WTC11 (cell line): ENCODE results near the gene ARHGAP26. TPM values are rescaled to one million over a fixed set of nuclear protein-coding genes. Genes with fewer than 3 reads are reported as not detected.

ENCODE experiments used
- ATAC-seq: fragments of 200-7000 bp; cut with Tn5 transposase; 2 replicates; pipeline ENCODE4 v1.10.0; 2021; ENCODE audit warnings: mild to moderate bottlenecking, moderate library complexity
- CTCF ChIA-PET: fragments of 300-600 bp; sonication (Branson Sonifier 250); formaldehyde crosslinking; loops from one replicate; lab custom pipeline; 2021; ENCODE audit warnings: antibody characterized with exemption; lab: Charles Lee
- POLR2A ChIA-PET: fragments of 350-600 bp; sonication (Branson Sonifier 250); formaldehyde crosslinking; loops from one replicate; lab custom pipeline; 2021; ENCODE audit warnings: antibody characterized with exemption; lab: Charles Lee
- DNase-seq: peaks from one replicate; pipeline ENCODE4 v3.0.0; 2021; ENCODE audit warnings: low spot score
- H3K27ac Mint-ChIP-seq: 2 replicates; pipeline ENCODE4 v1.8.0; 2021; ENCODE audit warnings: mixed read lengths
- H3K27me3 Mint-ChIP-seq: 2 replicates; pipeline ENCODE4 v1.8.0; 2021; ENCODE audit warnings: low read depth, mild to moderate bottlenecking, moderate library complexity, mixed read lengths
- H3K36me3 Mint-ChIP-seq: 2 replicates; pipeline ENCODE4 v1.8.0; 2021; ENCODE audit warnings: mixed read lengths
- H3K4me1 Mint-ChIP-seq: 2 replicates; pipeline ENCODE4 v1.8.0; 2022; ENCODE audit warnings: mixed read lengths
- H3K4me3 Mint-ChIP-seq: 2 replicates; pipeline ENCODE4 v1.8.0; 2021; ENCODE audit warnings: mild to moderate bottlenecking, moderate library complexity, mixed read lengths
- H3K9me3 Mint-ChIP-seq: 2 replicates; pipeline ENCODE4 v1.8.0; 2021; ENCODE audit warnings: mixed read lengths
- AFF4 ChIP-seq: sonication (generic); formaldehyde crosslinking; IDR thresholded peaks from 2 replicates; pipeline ENCODE4 v1.8.1; 2023; ENCODE audit warnings: mild to moderate bottlenecking, missing genetic modification reagents, borderline replicate concordance
- AR ChIP-seq: fragments of 250-450 bp; sonication (Bioruptor Pico); IDR thresholded peaks from 2 replicates; pipeline ENCODE4 v1.9.0; 2021; ENCODE audit warnings: mild to moderate bottlenecking
- FOXP4 ChIP-seq: sonication (generic); formaldehyde crosslinking; IDR thresholded peaks from 2 replicates; pipeline ENCODE4 v1.8.0; 2022; ENCODE audit warnings: mild to moderate bottlenecking, missing genetic modification reagents
- GTF2I ChIP-seq: fragments of 250-450 bp; sonication (Bioruptor Pico); conservative IDR thresholded peaks from 2 replicates; pipeline ENCODE4 v1.4.0; 2021; ENCODE audit warnings: mild to moderate bottlenecking
- HMGXB4 ChIP-seq: sonication (generic); formaldehyde crosslinking; IDR thresholded peaks from 2 replicates; pipeline ENCODE4 v1.8.1; 2023; ENCODE audit warnings: mild to moderate bottlenecking, moderate library complexity, missing genetic modification reagents
- NR2C2 ChIP-seq: sonication (generic); formaldehyde crosslinking; IDR thresholded peaks from 2 replicates; pipeline ENCODE4 v1.8.0; 2022; ENCODE audit warnings: mild to moderate bottlenecking, missing genetic modification reagents
- NR3C1 ChIP-seq: sonication (generic); formaldehyde crosslinking; conservative IDR thresholded peaks from 2 replicates; pipeline ENCODE4 v1.8.1; 2023; ENCODE audit warnings: low read depth, mild to moderate bottlenecking, missing genetic modification reagents
- PRDM15 ChIP-seq: sonication (generic); formaldehyde crosslinking; IDR thresholded peaks from 2 replicates; pipeline ENCODE4 v1.8.0; 2022; ENCODE audit warnings: missing genetic modification reagents
- SMAD4 ChIP-seq: sonication (generic); formaldehyde crosslinking; IDR thresholded peaks from 2 replicates; pipeline ENCODE4 v1.8.0; 2022; ENCODE audit warnings: mild to moderate bottlenecking, missing genetic modification reagents
- TEAD4 ChIP-seq: sonication (generic); formaldehyde crosslinking; IDR thresholded peaks from 2 replicates; pipeline ENCODE4 v1.8.0; 2022; ENCODE audit warnings: mild to moderate bottlenecking, missing genetic modification reagents
- USF1 ChIP-seq: sonication (generic); formaldehyde crosslinking; IDR thresholded peaks from 2 replicates; pipeline ENCODE4 v1.8.0; 2022; ENCODE audit warnings: mild to moderate bottlenecking, missing genetic modification reagents
- USF2 ChIP-seq: sonication (generic); formaldehyde crosslinking; IDR thresholded peaks from 2 replicates; pipeline ENCODE4 v1.8.1; 2023; ENCODE audit warnings: mild to moderate bottlenecking, missing genetic modification reagents, moderate library complexity
- ZNF121 ChIP-seq: sonication (generic); formaldehyde crosslinking; IDR thresholded peaks from 2 replicates; pipeline ENCODE4 v1.8.0; 2023; ENCODE audit warnings: missing genetic modification reagents
- ZNF317 ChIP-seq: sonication (generic); formaldehyde crosslinking; IDR thresholded peaks from 2 replicates; pipeline ENCODE4 v1.8.1; 2023; ENCODE audit warnings: low read depth, mild to moderate bottlenecking, moderate library complexity, missing genetic modification reagents, borderline replicate concordance
- total RNA-seq: library from RNA; stranded (reverse); gene quantifications from 3 replicates; pipeline ENCODE4 v1.2.3, GENCODE V29; 2021

The ARHGAP26 gene
- total RNA-seq, 1 experiment from 2014 or later, result 22.3 TPM

- Mint-ChIP-seq H3K27me3 (no peaks in the 10 kb centered on the region), H3K4me3 (no peak overlapping the region), H3K4me1 (peaks cover 22% of the 10 kb centered on the region), H3K27ac (peak overlapping the region; percentile 95), H3K9me3 (peaks cover 28% of the 10 kb centered on the region), H3K36me3 (peaks cover 29% of the 10 kb centered on the region)
- CTCF ChIA-PET, result no interaction called here
- TF ChIP-seq AR, result no peak
- no peak for TF ChIP-seq USF1 (CRISPR knock-in tag)
- TF ChIP-seq GTF2I (CRISPR knock-in tag), result no peak
- no peak for TF ChIP-seq FOXP4 (CRISPR knock-in tag)
- TF ChIP-seq PRDM15 (CRISPR knock-in tag), result no peak
- TF ChIP-seq USF2 (CRISPR knock-in tag), result no peak
- TF ChIP-seq HMGXB4 (CRISPR knock-in tag), result no peak
- TF ChIP-seq NR2C2, result no peak
- no peak for TF ChIP-seq ZNF121 (CRISPR knock-in tag)
- no peak for TF ChIP-seq ZNF317 (CRISPR knock-in tag)
- TF ChIP-seq AFF4 (CRISPR knock-in tag), result no peak
- no peak for TF ChIP-seq TEAD4 (CRISPR knock-in tag)
- TF ChIP-seq SMAD4 (CRISPR knock-in tag), result no peak
- no peak for TF ChIP-seq NR3C1 (CRISPR knock-in tag)
- POLR2A ChIA-PET, result no interaction called here
- no peak for DNase-seq
- no peak for ATAC-seq
Measured at GRCh38 chr5:143074414-143074996, 304.3 kb downstream of the ARHGAP26 start.
